OCI-LY3 (cell line): ENCODE data around the gene SH3GL1.

ENCODE experiments used
- H2AFZ ChIP-seq: fragments of 200-600, 300-600 bp; shearing (Covaris generic); 2 replicates; pipeline ENCODE4 v1.6.0; 2014; ENCODE audit warnings: antibody characterized with exemption, low read depth, low read length
- H3K27ac ChIP-seq: fragments of 200-600, 300-600 bp; sonication (generic); 2 replicates; pipeline ENCODE4 v1.5.1; 2014; ENCODE audit warnings: mild to moderate bottlenecking, low read length, moderate library complexity, mixed read lengths
- H3K27me3 ChIP-seq: fragments of 200-600, 300-600 bp; sonication (generic); 2 replicates; pipeline ENCODE4 v1.6.1; 2014; ENCODE audit warnings: low read depth, low read length, mixed read lengths
- H3K36me3 ChIP-seq: fragments of 200-600, 300-600 bp; sonication (generic); replicated peaks from 2 replicates; pipeline ENCODE3; 2014; ENCODE audit warnings: low read depth, low read length, mixed read lengths
- H3K4me1 ChIP-seq: fragments of 300-600, 200-600 bp; sonication (generic); 2 replicates; pipeline ENCODE4 v1.6.1; 2014; ENCODE audit warnings: low read length, mixed read lengths
- H3K4me2 ChIP-seq: fragments of 200-600, 300-600 bp; sonication (generic); 2 replicates; pipeline ENCODE4 v1.6.1; 2014; ENCODE audit warnings: low read length, mixed read lengths
- H3K4me3 ChIP-seq: fragments of 300-600, 200-600 bp; sonication (generic); 2 replicates; pipeline ENCODE4 v1.5.1; 2014; ENCODE audit warnings: antibody characterized with exemption, mild to moderate bottlenecking, low read length, moderate library complexity
- H3K79me2 ChIP-seq: fragments of 300-600, 200-600 bp; shearing (Covaris generic); 2 replicates; pipeline ENCODE4 v1.6.1; 2014; ENCODE audit warnings: mild to moderate bottlenecking, low read length, mixed read lengths
- H3K9ac ChIP-seq: fragments of 300-600, 200-600 bp; shearing (Covaris generic); 2 replicates; pipeline ENCODE4 v1.6.0; 2014; ENCODE audit warnings: mild to moderate bottlenecking, low read length, moderate library complexity
- H3K9me3 ChIP-seq: fragments of 200-600, 300-600 bp; shearing (Covaris generic); 2 replicates; pipeline ENCODE4 v1.6.1; 2014; ENCODE audit warnings: low read length, mixed read lengths; ENCODE audit not compliant: insufficient read depth
- H4K20me1 ChIP-seq: fragments of 200-600, 300-600 bp; sonication (generic); 2 replicates; pipeline ENCODE4 v1.6.1; 2016; ENCODE audit warnings: low read length, mixed read lengths; ENCODE audit not compliant: insufficient read depth
- EZH2phosphoT487 ChIP-seq: fragments of 200-600 bp; shearing (Covaris generic); IDR thresholded peaks from 2 replicates; pipeline ENCODE4 v1.6.1; 2018; ENCODE audit warnings: antibody characterized with exemption, mixed run types, low read depth
- TF ChIP-seq, protein P1 (sequence below): fragments of 200-600, 300-600 bp; sonication (generic); IDR thresholded peaks from 2 replicates; pipeline ENCODE4 v1.5.1; 2014; ENCODE audit warnings: antibody characterized with exemption, low read length, low read depth

SH3GL1 gene

DNA sequence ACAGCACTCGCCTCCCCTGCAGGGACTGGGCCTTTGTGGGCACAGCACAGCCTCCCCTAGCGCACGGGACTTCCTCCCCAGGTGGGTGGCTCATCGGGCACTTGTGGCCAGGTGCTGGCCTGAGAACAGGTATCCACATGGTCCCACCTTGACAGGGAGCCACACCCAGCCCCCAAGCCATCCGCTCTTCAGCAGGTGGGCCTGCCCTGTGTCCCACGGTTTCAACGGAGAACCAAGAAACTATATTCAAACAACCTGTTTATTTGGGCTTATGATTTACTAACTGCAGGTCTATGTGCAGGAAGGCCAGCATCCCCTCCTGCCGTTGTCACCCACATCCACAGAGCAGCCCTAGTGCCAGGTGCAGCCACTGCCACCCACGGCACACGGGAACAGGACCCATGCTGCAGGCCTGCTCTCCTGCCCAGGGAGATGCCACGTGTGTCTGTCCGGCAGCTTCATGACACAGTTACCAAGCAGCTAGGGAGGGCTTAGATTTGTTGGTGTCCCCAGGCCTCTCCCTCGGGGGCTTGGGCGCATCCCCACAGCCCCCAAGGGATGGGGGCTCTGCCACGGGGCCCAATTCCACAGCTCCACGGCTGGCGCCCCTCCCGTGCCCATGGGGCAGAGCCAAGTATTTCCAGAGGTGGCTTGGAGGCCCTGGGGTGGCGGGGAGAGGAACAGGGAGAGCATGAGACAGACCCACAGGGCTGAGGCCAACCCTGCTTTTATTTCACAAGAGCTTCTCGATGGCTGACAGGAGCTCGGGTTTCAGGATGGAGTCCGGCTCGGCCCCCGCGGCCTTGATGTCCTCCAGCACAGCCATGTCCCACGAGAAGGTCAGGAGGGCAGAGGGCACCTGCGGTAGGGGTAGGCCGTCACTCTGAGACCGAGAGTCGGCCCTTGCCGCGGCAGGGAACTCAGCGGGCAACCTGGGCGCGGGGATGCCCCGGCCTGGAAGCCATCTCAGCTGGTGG lies 44.7 kb upstream of the SH3GL1 start:
- Histone ChIP-seq H3K4me1 (no peaks in the 10 kb centered on the region), H3K36me3 (peaks cover 70% of the 10 kb centered on the region), H3K27me3 (no peaks in the 10 kb centered on the region), H2AFZ (no peak overlapping the region), H4K20me1 (no peaks in the 10 kb centered on the region; the same call in 1 of the 2 replicates), H3K4me2 (no peak overlapping the region), H3K27ac (no peak overlapping the region), H3K9ac (no peak overlapping the region), H3K4me3 (no peak overlapping the region), H3K79me2 (no peaks in the 10 kb centered on the region), H3K9me3 (no peaks in the 10 kb centered on the region)
- TF ChIP-seq EZH2phosphoT487 = no peak
- TF ChIP-seq, protein P1, sequence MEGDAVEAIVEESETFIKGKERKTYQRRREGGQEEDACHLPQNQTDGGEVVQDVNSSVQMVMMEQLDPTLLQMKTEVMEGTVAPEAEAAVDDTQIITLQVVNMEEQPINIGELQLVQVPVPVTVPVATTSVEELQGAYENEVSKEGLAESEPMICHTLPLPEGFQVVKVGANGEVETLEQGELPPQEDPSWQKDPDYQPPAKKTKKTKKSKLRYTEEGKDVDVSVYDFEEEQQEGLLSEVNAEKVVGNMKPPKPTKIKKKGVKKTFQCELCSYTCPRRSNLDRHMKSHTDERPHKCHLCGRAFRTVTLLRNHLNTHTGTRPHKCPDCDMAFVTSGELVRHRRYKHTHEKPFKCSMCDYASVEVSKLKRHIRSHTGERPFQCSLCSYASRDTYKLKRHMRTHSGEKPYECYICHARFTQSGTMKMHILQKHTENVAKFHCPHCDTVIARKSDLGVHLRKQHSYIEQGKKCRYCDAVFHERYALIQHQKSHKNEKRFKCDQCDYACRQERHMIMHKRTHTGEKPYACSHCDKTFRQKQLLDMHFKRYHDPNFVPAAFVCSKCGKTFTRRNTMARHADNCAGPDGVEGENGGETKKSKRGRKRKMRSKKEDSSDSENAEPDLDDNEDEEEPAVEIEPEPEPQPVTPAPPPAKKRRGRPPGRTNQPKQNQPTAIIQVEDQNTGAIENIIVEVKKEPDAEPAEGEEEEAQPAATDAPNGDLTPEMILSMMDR = no peak

DNA sequence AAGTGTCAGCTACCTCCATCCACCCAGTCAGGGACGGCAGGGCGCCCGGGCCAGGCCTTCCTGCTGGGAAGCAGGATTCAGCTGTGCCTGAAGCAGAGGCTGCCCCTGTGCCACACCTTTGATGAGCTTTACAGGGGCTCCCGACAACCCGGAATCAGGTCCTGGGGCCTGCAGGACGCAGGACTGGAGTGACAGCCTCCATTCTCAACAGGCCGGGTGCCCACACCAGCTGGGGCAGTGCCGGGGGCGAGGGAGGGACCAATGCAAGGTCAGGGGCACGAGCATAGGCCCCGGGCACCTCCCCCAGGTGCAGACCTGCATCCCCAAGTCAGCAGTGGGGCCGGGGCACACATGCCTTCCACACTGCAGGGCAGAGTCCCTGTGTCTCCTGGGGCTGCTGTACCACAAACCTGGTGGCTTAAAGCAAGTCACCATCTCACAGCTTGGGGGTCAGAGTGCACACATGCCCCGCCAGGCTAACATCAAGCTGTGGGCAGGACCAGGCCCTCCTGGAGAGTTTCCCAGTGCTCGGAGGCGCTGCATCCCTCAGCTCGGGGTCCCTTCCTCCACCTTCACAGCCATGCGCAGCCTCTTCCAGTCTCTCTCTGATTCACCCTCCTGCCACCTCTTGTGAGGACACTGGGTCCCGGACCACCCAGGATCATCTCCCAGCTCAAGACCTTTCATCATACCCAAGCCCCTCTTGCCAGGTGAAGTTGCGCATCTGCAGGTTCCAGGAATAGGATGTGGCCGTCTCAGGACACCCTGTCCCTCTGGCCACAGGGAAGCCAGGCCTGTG lies 43.8 kb upstream of the SH3GL1 start:
- Histone ChIP-seq H3K27me3 (no peaks in the 10 kb centered on the region), H2AFZ (no peak overlapping the region), H3K79me2 (peaks cover 7% of the 10 kb centered on the region; the same call in 1 of the 2 replicates), H4K20me1 (no peaks in the 10 kb centered on the region; the same call in 1 of the 2 replicates), H3K36me3 (peaks cover 71% of the 10 kb centered on the region), H3K4me3 (no peak overlapping the region), H3K27ac (no peak overlapping the region), H3K4me1 (no peaks in the 10 kb centered on the region), H3K9ac (no peak overlapping the region), H3K4me2 (no peak overlapping the region), H3K9me3 (no peaks in the 10 kb centered on the region)
- TF ChIP-seq, protein P1 = no peak
- no peak for TF ChIP-seq EZH2phosphoT487

DNA sequence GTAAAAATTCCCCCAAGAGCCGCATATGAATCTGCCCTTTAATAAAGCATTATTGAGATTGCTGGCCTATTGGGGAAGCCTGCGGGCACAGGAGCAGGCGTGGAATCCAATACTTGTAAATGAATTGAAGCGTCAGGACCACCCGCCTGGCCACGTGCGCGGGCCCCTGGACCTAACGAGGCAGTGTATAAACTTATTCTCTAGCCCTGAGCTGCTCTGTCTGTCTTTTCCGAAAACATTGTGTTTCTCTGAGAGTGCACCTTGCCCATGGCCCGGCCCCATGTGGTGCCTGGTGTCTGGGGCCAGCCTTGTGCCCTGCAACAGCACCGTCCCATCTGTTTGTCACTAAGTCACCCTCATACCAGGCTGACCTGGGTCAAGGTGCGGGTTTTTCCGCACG lies 42.8 kb upstream of the SH3GL1 start:
- H3K9ac ChIP-seq = no peak overlapping the region
- no peak overlapping the region for H3K4me3 ChIP-seq
- no peaks in the 10 kb centered on the region; the same call in 1 of the 2 replicates for H4K20me1 ChIP-seq
- no peaks in the 10 kb centered on the region for H3K27me3 ChIP-seq
- no peaks in the 10 kb centered on the region for H3K9me3 ChIP-seq
- H3K79me2 ChIP-seq = peaks cover 9% of the 10 kb centered on the region
- H3K4me2 ChIP-seq = no peak overlapping the region
- no peak for TF ChIP-seq EZH2phosphoT487
- TF ChIP-seq, protein P1 = no peak
- no peaks in the 10 kb centered on the region for H3K4me1 ChIP-seq
- H3K27ac ChIP-seq = no peak overlapping the region
- no peak overlapping the region for H2AFZ ChIP-seq
- H3K36me3 ChIP-seq = peaks cover 66% of the 10 kb centered on the region

DNA sequence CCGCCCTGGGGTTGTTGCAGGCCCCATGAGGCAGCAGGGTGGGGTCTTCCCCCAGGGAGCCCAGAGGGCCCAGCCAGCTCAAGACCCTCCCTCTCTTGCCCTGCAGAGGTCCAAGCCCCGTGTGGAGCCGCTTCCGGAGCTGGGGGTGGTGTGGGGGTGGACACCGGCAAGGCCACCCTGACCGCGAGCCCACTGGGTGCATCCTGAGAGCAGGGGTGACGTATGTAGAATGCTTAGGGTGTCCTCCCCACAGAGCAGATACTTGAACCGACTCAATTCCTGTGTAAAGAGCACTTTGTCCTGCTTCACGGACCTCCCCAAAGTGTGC lies 42.4 kb upstream of the SH3GL1 start:
- H3K36me3 ChIP-seq = peaks cover 64% of the 10 kb centered on the region
- no peak overlapping the region for H3K27ac ChIP-seq
- H3K4me2 ChIP-seq = no peak overlapping the region

More for the DNA sequence above, 42.4 kb upstream of the SH3GL1 start:
- no peak overlapping the region for H2AFZ ChIP-seq
- no peaks in the 10 kb centered on the region for H3K4me1 ChIP-seq
- no peaks in the 10 kb centered on the region for H3K9me3 ChIP-seq
- H4K20me1 ChIP-seq = no peaks in the 10 kb centered on the region; the same call in 1 of the 2 replicates
- no peak overlapping the region for H3K9ac ChIP-seq
- no peak overlapping the region for H3K4me3 ChIP-seq
- no peaks in the 10 kb centered on the region for H3K27me3 ChIP-seq
- TF ChIP-seq, protein P1 = no peak
- no peak for TF ChIP-seq EZH2phosphoT487
- H3K79me2 ChIP-seq = peaks cover 10% of the 10 kb centered on the region
